RWPE2 (cell line): ENCODE measurements around the gene LIMS1.
A peak's percentile ranks its signal among the peaks of the same experiment; 100 is the strongest.

Experiments used
- ATAC-seq: fragments of 200-7000 bp; cut with Tn5 transposase; 3 replicates; pipeline ENCODE4 v1.9.1; 2021; ENCODE audit warnings: low read depth
- DNase-seq: peaks from one replicate; pipeline ENCODE4 v3.0.0-alpha.2; 2020; ENCODE audit warnings: low spot score
- H3K27ac ChIP-seq: fragments of 450-650 bp; 2 replicates; pipeline ENCODE4 v1.5.1; 2017; ENCODE audit warnings: mild to moderate bottlenecking; ENCODE audit not compliant: poor library complexity, severe bottlenecking
- H3K27me3 ChIP-seq: fragments of 250-450 bp; sonication (Bioruptor Pico); 2 replicates; pipeline ENCODE4 v1.5.1; 2021; ENCODE audit warnings: mild to moderate bottlenecking, moderate library complexity; ENCODE audit not compliant: insufficient read depth, poor library complexity, severe bottlenecking
- H3K36me3 ChIP-seq: fragments of 250-450 bp; sonication (Bioruptor Pico); 2 replicates; pipeline ENCODE4 v1.5.1; 2020; ENCODE audit warnings: low read depth, mild to moderate bottlenecking, moderate library complexity
- H3K4me1 ChIP-seq: fragments of 250-450 bp; sonication (Bioruptor Pico); 2 replicates; pipeline ENCODE4 v1.5.1; 2021; ENCODE audit warnings: mild to moderate bottlenecking, moderate library complexity; ENCODE audit not compliant: insufficient read depth, poor library complexity, severe bottlenecking
- H3K4me3 ChIP-seq: fragments of 250-450 bp; sonication (Bioruptor Pico); 2 replicates; pipeline ENCODE4 v1.5.1; 2021; ENCODE audit warnings: mild to moderate bottlenecking, moderate library complexity; ENCODE audit not compliant: severe bottlenecking
- H3K9me3 ChIP-seq: fragments of 250-450 bp; sonication (Bioruptor Pico); 2 replicates; pipeline ENCODE4 v1.5.1; 2021; ENCODE audit warnings: mild to moderate bottlenecking, moderate library complexity; ENCODE audit not compliant: severe bottlenecking
- CTCF ChIP-seq: fragments of 450-650 bp; IDR thresholded peaks from one replicate; pipeline ENCODE4 v1.5.1; 2017; ENCODE audit warnings: mild to moderate bottlenecking, moderate library complexity; ENCODE audit not compliant: poor library complexity, severe bottlenecking

Gene LIMS1

GRCh38 chr2:108614659-108615058 lies 80.4 kb downstream of the LIMS1 start:
- Histone ChIP-seq H3K36me3 (no peaks in the 10 kb centered on the region), H3K27ac (peak overlapping the region; percentile 84), H3K4me3 (no peak overlapping the region), H3K9me3 (no peaks in the 10 kb centered on the region), H3K27me3 (no peaks in the 10 kb centered on the region), H3K4me1 (peaks cover 65% of the 10 kb centered on the region)
- ATAC-seq = no peak
- no peak for TF ChIP-seq CTCF
- no peak for DNase-seq

- ATAC-seq = no peak
- no peak for TF ChIP-seq CTCF
- Histone ChIP-seq H3K4me1 (peaks cover 74% of the 10 kb centered on the region), H3K27me3 (no peaks in the 10 kb centered on the region), H3K27ac (peak overlapping the region; percentile 84), H3K36me3 (no peaks in the 10 kb centered on the region), H3K9me3 (no peaks in the 10 kb centered on the region), H3K4me3 (no peak overlapping the region)
- no peak for DNase-seq
Measured at GRCh38 chr2:108615480-108616090, 81.3 kb downstream of the LIMS1 start.

GRCh38 chr2:108616318-108616717 lies 82.0 kb downstream of the LIMS1 start:
- Histone ChIP-seq H3K4me1 (peaks cover 82% of the 10 kb centered on the region), H3K9me3 (no peaks in the 10 kb centered on the region), H3K27ac (peak overlapping the region; percentile 84), H3K4me3 (no peak overlapping the region), H3K36me3 (no peaks in the 10 kb centered on the region), H3K27me3 (no peaks in the 10 kb centered on the region)
- DNase-seq (no peak), ATAC-seq (no peak)
- TF ChIP-seq CTCF = no peak

GRCh38 chr2:108616751-108617161 lies 82.5 kb downstream of the LIMS1 start:
- H3K27ac ChIP-seq = peak overlapping the region; percentile 84
- TF ChIP-seq CTCF = no peak
- H3K4me1 ChIP-seq = peaks cover 86% of the 10 kb centered on the region
- DNase-seq = no peak
- peak; percentile 18; the same call in 1 of the 3 replicates for ATAC-seq
- H3K36me3 ChIP-seq = no peaks in the 10 kb centered on the region
- no peaks in the 10 kb centered on the region for H3K9me3 ChIP-seq
- no peak overlapping the region for H3K4me3 ChIP-seq
- H3K27me3 ChIP-seq = no peaks in the 10 kb centered on the region

GRCh38 chr2:108617617-108618016 lies 83.3 kb downstream of the LIMS1 start:
- Histone ChIP-seq H3K4me1 (peaks cover 87% of the 10 kb centered on the region), H3K27me3 (no peaks in the 10 kb centered on the region), H3K4me3 (no peak overlapping the region), H3K9me3 (no peaks in the 10 kb centered on the region), H3K27ac (peak overlapping the region; percentile 84), H3K36me3 (no peaks in the 10 kb centered on the region)
- ATAC-seq (no peak), DNase-seq (no peak)
- no peak for TF ChIP-seq CTCF
